Measurements from ENCODE around the gene PIGQ. TPM values are rescaled to one million over a fixed set of nuclear protein-coding genes. Genes with fewer than 3 reads are reported as not detected.

PIGQ gene
- total RNA-seq, 1 donor from 2014 or later: 63.6 TPM

DNA sequence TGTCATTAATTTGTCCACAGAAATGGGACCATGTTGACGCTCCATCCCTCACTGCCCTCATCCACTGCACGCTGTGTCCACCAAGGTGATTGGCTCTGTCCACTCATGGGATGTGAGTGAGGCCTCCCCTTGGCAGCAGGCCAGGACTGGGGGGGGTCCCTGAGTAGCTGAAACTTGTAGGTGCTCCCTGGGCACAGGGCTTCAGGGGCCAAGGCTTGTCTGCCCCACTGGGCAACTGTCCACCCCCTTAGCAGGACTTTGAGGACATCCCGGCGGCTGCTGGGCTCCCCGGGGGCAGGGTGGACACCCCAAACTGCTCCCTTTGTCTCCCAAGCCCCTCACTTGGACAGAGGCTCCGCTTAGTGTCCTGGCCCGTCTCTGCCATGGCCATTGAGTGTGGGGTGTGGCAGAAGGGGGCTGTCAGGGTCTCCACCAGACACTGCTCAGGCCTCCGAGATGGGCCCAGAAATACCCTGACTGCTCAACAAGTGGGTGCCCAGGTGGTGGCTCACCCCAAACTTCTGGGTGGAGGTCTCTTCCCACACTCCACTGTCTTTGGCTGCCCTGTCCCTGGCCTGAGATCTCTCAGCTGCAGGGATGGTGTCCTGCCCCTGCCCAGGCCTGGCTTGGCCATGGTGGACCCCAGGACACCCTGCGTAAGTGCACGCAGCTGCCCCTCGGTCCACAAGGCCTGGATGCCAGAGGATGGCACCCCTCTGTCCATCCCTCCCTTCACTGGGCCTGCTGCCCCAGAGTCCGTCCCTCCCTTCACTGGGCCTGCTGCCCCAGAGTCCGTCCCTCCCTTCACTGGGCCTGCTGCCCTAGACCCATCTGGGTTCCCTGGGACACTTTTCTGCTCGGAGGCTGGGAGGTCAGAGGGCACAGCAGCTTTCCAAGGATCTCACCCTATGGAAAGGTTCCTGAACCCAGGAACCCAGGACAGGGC lies 17.1 kb downstream of the PIGQ start:
- peak overlapping the region; percentile 69 for H3K4me3 Mint-ChIP-seq (ENCODE audit: unreplicated experiment)
- H3K4me1 Mint-ChIP-seq (ENCODE audit: unreplicated experiment): peaks cover 23% of the 10 kb centered on the region
- DNase-seq (ENCODE audit: extremely low spot score, unreplicated experiment): no peak
- no peaks in the 10 kb centered on the region for H3K36me3 Mint-ChIP-seq (ENCODE audit: unreplicated experiment)
- TF ChIP-seq, protein P1, sequence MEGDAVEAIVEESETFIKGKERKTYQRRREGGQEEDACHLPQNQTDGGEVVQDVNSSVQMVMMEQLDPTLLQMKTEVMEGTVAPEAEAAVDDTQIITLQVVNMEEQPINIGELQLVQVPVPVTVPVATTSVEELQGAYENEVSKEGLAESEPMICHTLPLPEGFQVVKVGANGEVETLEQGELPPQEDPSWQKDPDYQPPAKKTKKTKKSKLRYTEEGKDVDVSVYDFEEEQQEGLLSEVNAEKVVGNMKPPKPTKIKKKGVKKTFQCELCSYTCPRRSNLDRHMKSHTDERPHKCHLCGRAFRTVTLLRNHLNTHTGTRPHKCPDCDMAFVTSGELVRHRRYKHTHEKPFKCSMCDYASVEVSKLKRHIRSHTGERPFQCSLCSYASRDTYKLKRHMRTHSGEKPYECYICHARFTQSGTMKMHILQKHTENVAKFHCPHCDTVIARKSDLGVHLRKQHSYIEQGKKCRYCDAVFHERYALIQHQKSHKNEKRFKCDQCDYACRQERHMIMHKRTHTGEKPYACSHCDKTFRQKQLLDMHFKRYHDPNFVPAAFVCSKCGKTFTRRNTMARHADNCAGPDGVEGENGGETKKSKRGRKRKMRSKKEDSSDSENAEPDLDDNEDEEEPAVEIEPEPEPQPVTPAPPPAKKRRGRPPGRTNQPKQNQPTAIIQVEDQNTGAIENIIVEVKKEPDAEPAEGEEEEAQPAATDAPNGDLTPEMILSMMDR (IDR thresholded peaks at IDR 0.05): no peak
- H3K27me3 Mint-ChIP-seq (ENCODE audit: unreplicated experiment): no peaks in the 10 kb centered on the region
- H3K9me3 Mint-ChIP-seq (ENCODE audit: unreplicated experiment): no peaks in the 10 kb centered on the region
- peak overlapping the region; percentile 54 for H3K27ac Mint-ChIP-seq (ENCODE audit: unreplicated experiment)

DNA sequence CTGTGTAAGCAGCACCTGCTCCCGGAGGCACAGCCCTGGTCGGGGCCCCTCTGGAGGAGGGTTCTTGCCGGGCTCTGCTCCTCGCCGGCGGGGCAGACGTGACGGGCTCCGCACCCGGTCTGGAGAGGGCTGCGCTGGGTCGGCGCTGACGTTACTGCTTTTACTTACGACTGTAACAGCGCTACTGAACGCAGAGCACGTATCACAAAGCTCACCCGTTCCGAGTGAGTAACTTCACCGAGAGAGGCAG lies 18.8 kb downstream of the PIGQ start:
- TF ChIP-seq, protein P1 (IDR thresholded peaks at IDR 0.05): no peak
- Mint-ChIP-seq H3K36me3 (ENCODE audit: unreplicated experiment) (peaks cover 1% of the 10 kb centered on the region), H3K4me3 (ENCODE audit: unreplicated experiment) (peak overlapping the region; percentile 84), H3K27me3 (ENCODE audit: unreplicated experiment) (no peaks in the 10 kb centered on the region), H3K9me3 (ENCODE audit: unreplicated experiment) (no peaks in the 10 kb centered on the region), H3K27ac (ENCODE audit: unreplicated experiment) (peak overlapping the region; percentile 89), H3K4me1 (ENCODE audit: unreplicated experiment) (peaks cover 36% of the 10 kb centered on the region)
- DNase-seq (ENCODE audit: extremely low spot score, unreplicated experiment): no peak

DNA sequence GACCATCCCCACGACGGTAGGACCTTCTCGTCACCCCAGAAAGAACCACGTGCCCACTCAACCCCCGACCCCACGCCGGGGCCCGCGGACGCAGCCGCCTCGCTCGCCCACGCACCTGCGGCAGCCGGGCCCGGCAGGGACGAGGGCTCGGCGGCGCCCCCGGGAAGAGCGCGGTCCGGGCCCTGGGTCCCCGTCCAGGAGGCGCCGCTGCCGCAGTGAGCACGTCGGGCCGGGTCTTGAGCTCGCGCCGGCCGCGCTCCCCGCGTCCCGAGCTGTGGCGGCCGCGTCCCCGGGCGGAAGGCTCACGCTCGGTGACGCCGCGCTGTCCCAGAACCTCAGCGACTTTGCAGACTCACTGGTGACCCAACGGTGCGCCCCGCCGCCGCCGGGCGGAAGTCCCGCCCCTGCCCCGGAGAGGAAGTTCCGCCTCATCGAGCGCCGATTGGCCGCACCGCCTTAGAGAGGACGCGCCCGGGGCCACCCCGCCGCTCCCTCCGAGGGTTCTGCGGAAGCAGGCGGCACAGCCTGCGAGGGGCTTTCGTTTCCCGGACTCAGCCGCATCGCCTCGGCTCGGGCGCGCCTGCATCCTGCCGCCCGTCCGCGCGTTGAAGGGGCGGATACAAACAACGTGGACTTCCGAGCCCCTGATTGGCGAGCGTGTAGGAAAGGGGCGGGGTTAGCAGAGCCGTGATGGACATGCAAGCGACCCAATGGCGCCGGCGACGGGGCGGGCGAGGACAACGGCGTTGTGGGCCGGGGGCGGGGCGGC lies 19.3 kb downstream of the PIGQ start:
- peak; percentile 99 for DNase-seq (ENCODE audit: extremely low spot score, unreplicated experiment)
- no peaks in the 10 kb centered on the region for H3K27me3 Mint-ChIP-seq (ENCODE audit: unreplicated experiment)
- H3K9me3 Mint-ChIP-seq (ENCODE audit: unreplicated experiment): no peaks in the 10 kb centered on the region
- H3K4me3 Mint-ChIP-seq (ENCODE audit: unreplicated experiment): peak overlapping the region; percentile 98
- TF ChIP-seq, protein P1 (IDR thresholded peaks at IDR 0.05): no peak
- peaks cover 37% of the 10 kb centered on the region for H3K4me1 Mint-ChIP-seq (ENCODE audit: unreplicated experiment)
- peaks cover 2% of the 10 kb centered on the region for H3K36me3 Mint-ChIP-seq (ENCODE audit: unreplicated experiment)
- H3K27ac Mint-ChIP-seq (ENCODE audit: unreplicated experiment): peak overlapping the region; percentile 100

DNA sequence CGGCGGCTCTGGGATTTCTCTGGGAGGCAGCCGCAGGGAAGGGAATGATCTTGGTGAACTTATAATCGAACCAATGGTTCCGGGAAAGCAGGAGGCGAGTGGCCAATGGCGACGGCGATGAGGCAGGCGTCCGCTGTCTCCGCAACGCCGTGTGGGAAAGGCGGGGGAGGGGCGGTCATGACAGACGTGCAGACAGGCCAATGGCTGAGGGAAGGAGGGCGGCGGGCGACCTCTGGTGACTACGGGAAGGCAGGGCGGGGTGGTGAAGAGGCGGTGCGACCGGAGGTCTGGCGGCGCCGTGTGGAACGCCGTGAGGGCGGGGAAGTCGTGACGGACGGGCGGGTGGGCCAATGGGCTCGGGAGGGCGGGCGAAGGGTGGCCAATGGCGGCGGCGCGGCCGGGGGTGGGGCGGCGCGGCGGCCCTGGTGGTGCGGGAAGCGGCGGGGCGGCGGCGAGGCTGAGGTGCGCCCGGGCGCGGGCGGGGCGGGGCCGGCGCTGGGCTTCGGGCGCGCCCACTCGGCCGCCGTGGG lies 20.0 kb downstream of the PIGQ start, which contains the start of gene RAB40C:
RAB40C (plus strand) TSS at position 409 of the 530 bp plus-strand sequence. CDS start 226 bp downstream, outside the sequence.
- H3K4me1 Mint-ChIP-seq (ENCODE audit: unreplicated experiment): peaks cover 37% of the 10 kb centered on the region
- DNase-seq (ENCODE audit: extremely low spot score, unreplicated experiment): peak; percentile 100
- TF ChIP-seq, protein P1 (IDR thresholded peaks at IDR 0.05): no peak
- no peaks in the 10 kb centered on the region for H3K27me3 Mint-ChIP-seq (ENCODE audit: unreplicated experiment)
- H3K9me3 Mint-ChIP-seq (ENCODE audit: unreplicated experiment): no peaks in the 10 kb centered on the region
- H3K36me3 Mint-ChIP-seq (ENCODE audit: unreplicated experiment): peaks cover 2% of the 10 kb centered on the region
- peak within 1 kb of the TSS; percentile 98 for H3K4me3 Mint-ChIP-seq (ENCODE audit: unreplicated experiment)
- H3K27ac Mint-ChIP-seq (ENCODE audit: unreplicated experiment): peak within 1 kb of the TSS; percentile 100
